GM23338 (cell line): ENCODE measurements around the gene KRTAP4-2. TPM values are rescaled to one million over a fixed set of nuclear protein-coding genes. Genes with fewer than 3 reads are reported as not detected.

ENCODE experiments used
- ATAC-seq: fragments of 200-7000 bp; cut with Tn5 transposase; 3 replicates; pipeline ENCODE4 v1.9.1; 2020
- DNase-seq: peaks from one replicate; pipeline ENCODE4 v3.0.0-alpha.2; 2015; ENCODE audit warnings: low spot score
- H2AFZ ChIP-seq: fragments of 200-600 bp; sonication (generic); 2 replicates; pipeline ENCODE4 v1.8.0; 2016; ENCODE audit warnings: antibody characterized with exemption, mild to moderate bottlenecking, moderate library complexity
- H3F3A ChIP-seq: fragments of 200-600 bp; sonication (generic); replicated peaks from 2 replicates; pipeline ENCODE4 v1.8.0; 2017; ENCODE audit warnings: antibody characterized with exemption, mixed run types, low read depth
- H3K27ac ChIP-seq: fragments of 200-600 bp; sonication (generic); 2 replicates; pipeline ENCODE4 v1.6.1; 2016; ENCODE audit warnings: low read depth
- H3K27me3 ChIP-seq: fragments of 200-600 bp; sonication (generic); 2 replicates; pipeline ENCODE4 v1.8.0; 2016; ENCODE audit warnings: mild to moderate bottlenecking, mixed run types, moderate library complexity; ENCODE audit not compliant: insufficient read depth
- H3K36me3 ChIP-seq: fragments of 200-600 bp; sonication (generic); 2 replicates; pipeline ENCODE4 v1.8.0; 2016; ENCODE audit warnings: mild to moderate bottlenecking; ENCODE audit not compliant: insufficient read depth
- H3K4me1 ChIP-seq: fragments of 200-600 bp; sonication (generic); 2 replicates; pipeline ENCODE4 v1.8.0; 2016; ENCODE audit warnings: mild to moderate bottlenecking, moderate library complexity; ENCODE audit not compliant: insufficient read depth
- H3K4me2 ChIP-seq: fragments of 200-600 bp; sonication (generic); 2 replicates; pipeline ENCODE4 v1.7.1; 2017; ENCODE audit warnings: mixed run types
- H3K4me3 ChIP-seq: fragments of 200-600 bp; sonication (generic); 2 replicates; pipeline ENCODE4 v1.6.1; 2016; ENCODE audit warnings: mixed run types
- H3K79me2 ChIP-seq: fragments of 200-600 bp; sonication (generic); replicated peaks from 2 replicates; pipeline ENCODE4 v1.8.0; 2017; ENCODE audit warnings: mild to moderate bottlenecking; ENCODE audit not compliant: insufficient read depth
- H3K9me2 ChIP-seq: fragments of 200-600 bp; sonication (generic); 2 replicates; pipeline ENCODE4 v1.8.0; 2017; ENCODE audit not compliant: insufficient read depth
- H4K20me1 ChIP-seq: fragments of 200-600 bp; sonication (generic); replicated peaks from 2 replicates; pipeline ENCODE4 v1.8.0; 2017; ENCODE audit warnings: mild to moderate bottlenecking; ENCODE audit not compliant: insufficient read depth
- H3K27ac Mint-ChIP-seq: 2 replicates; pipeline ENCODE4 v1.8.0; 2020; ENCODE audit warnings: inconsistent platforms, mild to moderate bottlenecking, moderate library complexity, mixed read lengths
- H3K27me3 Mint-ChIP-seq: 3 replicates; pipeline ENCODE4 v1.8.0; 2022; ENCODE audit warnings: low read depth, mild to moderate bottlenecking, moderate library complexity, mixed read lengths, inconsistent platforms; ENCODE audit not compliant: insufficient read depth, poor library complexity
- H3K36me3 Mint-ChIP-seq: 3 replicates; pipeline ENCODE4 v1.8.0; 2021; ENCODE audit warnings: low read depth, mild to moderate bottlenecking, inconsistent platforms, moderate library complexity, mixed read lengths
- H3K4me1 Mint-ChIP-seq: 3 replicates; pipeline ENCODE4 v1.8.0; 2020; ENCODE audit warnings: mild to moderate bottlenecking, inconsistent platforms, mixed read lengths
- H3K4me3 Mint-ChIP-seq: 3 replicates; pipeline ENCODE4 v1.8.0; 2021; ENCODE audit warnings: moderate library complexity, mild to moderate bottlenecking, inconsistent platforms, mixed read lengths
- H3K9me3 Mint-ChIP-seq: 3 replicates; pipeline ENCODE4 v1.8.0; 2020; ENCODE audit warnings: moderate library complexity, mild to moderate bottlenecking, inconsistent platforms, mixed read lengths
- CREB1 ChIP-seq: fragments of 250-450 bp; sonication (Bioruptor Pico); IDR thresholded peaks from 2 replicates; pipeline ENCODE4 v1.5.0; 2020; ENCODE audit warnings: low read depth, mild to moderate bottlenecking, moderate library complexity
- EZH2 ChIP-seq: fragments of 200-600 bp; sonication (generic); IDR thresholded peaks from one replicate; pipeline ENCODE4 v1.8.0; 2017; ENCODE audit warnings: antibody characterized with exemption, mild to moderate bottlenecking, low read depth; ENCODE audit not compliant: unreplicated experiment
- JUNB ChIP-seq: IDR thresholded peaks from one replicate; pipeline ENCODE4 v1.6.1; 2016; ENCODE audit warnings: antibody characterized with exemption; ENCODE audit not compliant: unreplicated experiment
- STAT1 ChIP-seq: IDR thresholded peaks from one replicate; pipeline ENCODE4 v1.6.1; 2016; ENCODE audit warnings: antibody characterized with exemption; ENCODE audit not compliant: unreplicated experiment
- ZNF114 ChIP-seq: fragments of 250-450 bp; sonication (Bioruptor Pico); IDR thresholded peaks from 2 replicates; pipeline ENCODE4 v1.5.0; 2020; ENCODE audit warnings: mild to moderate bottlenecking, moderate library complexity
- polyA plus RNA-seq: library from polyadenylated mRNA; unstranded; fragments of >200 nt; fragmentation: Nextera tagmentation; extraction: Ambion mirVana; gene quantifications from 2 replicates; pipeline ENCODE4 v1.2.1, GENCODE V29; 2016
- total RNA-seq: library from RNA; depleted of rRNA; stranded (reverse); fragments of >200 nt; shearing (Covaris generic); gene quantifications from 2 replicates; pipeline ENCODE4 v1.2.3, GENCODE V29; 2014
- TF ChIP-seq, protein P1 (sequence below): fragments of 250-450 bp; sonication (Bioruptor Pico); IDR thresholded peaks from 2 replicates; pipeline ENCODE4 v1.5.0; 2020; ENCODE audit warnings: mild to moderate bottlenecking, moderate library complexity
- TF ChIP-seq, protein P2 (sequence below): IDR thresholded peaks from one replicate; pipeline ENCODE4 v1.6.1; 2018; ENCODE audit warnings: antibody characterized with exemption; ENCODE audit not compliant: unreplicated experiment

The KRTAP4-2 gene
- total and polyA plus RNA-seq, 2 experiments from 2014 or later: not detected

DNA sequence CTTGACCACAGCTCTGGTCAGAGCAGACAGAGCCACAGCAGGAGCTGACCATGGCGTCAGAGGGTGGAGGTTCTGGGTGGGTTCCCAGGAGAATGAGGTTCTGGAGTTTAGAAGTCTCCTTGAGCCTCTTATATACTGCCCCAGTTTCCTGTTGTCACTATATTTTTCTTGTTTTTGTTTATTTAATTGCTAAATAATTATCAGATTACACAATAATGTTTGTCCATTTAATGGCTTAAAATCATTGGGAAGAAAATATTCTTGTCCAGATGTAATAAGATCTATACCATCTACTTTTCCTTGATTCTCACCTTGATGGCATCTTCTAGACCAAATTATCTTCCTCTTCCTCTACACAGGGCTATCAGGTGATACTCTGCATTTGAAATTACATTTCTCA is 9.9 kb downstream of the KRTAP4-2 start, which contains the start of gene KRTAP4-3 (continued):
- TF ChIP-seq, protein P1, sequence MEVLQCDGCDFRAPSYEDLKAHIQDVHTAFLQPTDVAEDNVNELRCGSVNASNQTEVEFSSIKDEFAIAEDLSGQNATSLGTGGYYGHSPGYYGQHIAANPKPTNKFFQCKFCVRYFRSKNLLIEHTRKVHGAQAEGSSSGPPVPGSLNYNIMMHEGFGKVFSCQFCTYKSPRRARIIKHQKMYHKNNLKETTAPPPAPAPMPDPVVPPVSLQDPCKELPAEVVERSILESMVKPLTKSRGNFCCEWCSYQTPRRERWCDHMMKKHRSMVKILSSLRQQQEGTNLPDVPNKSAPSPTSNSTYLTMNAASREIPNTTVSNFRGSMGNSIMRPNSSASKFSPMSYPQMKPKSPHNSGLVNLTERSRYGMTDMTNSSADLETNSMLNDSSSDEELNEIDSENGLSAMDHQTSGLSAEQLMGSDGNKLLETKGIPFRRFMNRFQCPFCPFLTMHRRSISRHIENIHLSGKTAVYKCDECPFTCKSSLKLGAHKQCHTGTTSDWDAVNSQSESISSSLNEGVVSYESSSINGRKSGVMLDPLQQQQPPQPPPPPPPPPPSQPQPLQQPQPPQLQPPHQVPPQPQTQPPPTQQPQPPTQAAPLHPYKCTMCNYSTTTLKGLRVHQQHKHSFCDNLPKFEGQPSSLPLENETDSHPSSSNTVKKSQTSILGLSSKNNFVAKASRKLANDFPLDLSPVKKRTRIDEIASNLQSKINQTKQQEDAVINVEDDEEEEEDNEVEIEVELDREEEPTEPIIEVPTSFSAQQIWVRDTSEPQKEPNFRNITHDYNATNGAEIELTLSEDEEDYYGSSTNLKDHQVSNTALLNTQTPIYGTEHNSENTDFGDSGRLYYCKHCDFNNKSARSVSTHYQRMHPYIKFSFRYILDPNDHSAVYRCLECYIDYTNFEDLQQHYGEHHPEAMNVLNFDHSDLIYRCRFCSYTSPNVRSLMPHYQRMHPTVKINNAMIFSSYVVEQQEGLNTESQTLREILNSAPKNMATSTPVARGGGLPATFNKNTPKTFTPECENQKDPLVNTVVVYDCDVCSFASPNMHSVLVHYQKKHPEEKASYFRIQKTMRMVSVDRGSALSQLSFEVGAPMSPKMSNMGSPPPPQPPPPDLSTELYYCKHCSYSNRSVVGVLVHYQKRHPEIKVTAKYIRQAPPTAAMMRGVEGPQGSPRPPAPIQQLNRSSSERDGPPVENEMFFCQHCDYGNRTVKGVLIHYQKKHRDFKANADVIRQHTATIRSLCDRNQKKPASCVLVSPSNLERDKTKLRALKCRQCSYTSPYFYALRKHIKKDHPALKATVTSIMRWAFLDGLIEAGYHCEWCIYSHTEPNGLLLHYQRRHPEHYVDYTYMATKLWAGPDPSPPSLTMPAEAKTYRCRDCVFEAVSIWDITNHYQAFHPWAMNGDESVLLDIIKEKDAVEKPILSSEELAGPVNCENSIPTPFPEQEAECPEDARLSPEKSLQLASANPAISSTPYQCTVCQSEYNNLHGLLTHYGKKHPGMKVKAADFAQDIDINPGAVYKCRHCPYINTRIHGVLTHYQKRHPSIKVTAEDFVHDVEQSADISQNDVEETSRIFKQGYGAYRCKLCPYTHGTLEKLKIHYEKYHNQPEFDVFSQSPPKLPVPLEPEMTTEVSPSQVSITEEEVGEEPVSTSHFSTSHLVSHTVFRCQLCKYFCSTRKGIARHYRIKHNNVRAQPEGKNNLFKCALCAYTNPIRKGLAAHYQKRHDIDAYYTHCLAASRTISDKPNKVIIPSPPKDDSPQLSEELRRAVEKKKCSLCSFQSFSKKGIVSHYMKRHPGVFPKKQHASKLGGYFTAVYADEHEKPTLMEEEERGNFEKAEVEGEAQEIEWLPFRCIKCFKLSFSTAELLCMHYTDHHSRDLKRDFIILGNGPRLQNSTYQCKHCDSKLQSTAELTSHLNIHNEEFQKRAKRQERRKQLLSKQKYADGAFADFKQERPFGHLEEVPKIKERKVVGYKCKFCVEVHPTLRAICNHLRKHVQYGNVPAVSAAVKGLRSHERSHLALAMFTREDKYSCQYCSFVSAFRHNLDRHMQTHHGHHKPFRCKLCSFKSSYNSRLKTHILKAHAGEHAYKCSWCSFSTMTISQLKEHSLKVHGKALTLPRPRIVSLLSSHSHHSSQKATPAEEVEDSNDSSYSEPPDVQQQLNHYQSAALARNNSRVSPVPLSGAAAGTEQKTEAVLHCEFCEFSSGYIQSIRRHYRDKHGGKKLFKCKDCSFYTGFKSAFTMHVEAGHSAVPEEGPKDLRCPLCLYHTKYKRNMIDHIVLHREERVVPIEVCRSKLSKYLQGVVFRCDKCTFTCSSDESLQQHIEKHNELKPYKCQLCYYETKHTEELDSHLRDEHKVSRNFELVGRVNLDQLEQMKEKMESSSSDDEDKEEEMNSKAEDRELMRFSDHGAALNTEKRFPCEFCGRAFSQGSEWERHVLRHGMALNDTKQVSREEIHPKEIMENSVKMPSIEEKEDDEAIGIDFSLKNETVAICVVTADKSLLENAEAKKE (CRISPR knock-in tag): no peak
- TF ChIP-seq STAT1 (no peak), ZNF114 (CRISPR knock-in tag) (no peak), CREB1 (CRISPR knock-in tag) (no peak), EZH2 (no peak)
- TF ChIP-seq, protein P2, sequence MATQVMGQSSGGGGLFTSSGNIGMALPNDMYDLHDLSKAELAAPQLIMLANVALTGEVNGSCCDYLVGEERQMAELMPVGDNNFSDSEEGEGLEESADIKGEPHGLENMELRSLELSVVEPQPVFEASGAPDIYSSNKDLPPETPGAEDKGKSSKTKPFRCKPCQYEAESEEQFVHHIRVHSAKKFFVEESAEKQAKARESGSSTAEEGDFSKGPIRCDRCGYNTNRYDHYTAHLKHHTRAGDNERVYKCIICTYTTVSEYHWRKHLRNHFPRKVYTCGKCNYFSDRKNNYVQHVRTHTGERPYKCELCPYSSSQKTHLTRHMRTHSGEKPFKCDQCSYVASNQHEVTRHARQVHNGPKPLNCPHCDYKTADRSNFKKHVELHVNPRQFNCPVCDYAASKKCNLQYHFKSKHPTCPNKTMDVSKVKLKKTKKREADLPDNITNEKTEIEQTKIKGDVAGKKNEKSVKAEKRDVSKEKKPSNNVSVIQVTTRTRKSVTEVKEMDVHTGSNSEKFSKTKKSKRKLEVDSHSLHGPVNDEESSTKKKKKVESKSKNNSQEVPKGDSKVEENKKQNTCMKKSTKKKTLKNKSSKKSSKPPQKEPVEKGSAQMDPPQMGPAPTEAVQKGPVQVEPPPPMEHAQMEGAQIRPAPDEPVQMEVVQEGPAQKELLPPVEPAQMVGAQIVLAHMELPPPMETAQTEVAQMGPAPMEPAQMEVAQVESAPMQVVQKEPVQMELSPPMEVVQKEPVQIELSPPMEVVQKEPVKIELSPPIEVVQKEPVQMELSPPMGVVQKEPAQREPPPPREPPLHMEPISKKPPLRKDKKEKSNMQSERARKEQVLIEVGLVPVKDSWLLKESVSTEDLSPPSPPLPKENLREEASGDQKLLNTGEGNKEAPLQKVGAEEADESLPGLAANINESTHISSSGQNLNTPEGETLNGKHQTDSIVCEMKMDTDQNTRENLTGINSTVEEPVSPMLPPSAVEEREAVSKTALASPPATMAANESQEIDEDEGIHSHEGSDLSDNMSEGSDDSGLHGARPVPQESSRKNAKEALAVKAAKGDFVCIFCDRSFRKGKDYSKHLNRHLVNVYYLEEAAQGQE: no peak

DNA sequence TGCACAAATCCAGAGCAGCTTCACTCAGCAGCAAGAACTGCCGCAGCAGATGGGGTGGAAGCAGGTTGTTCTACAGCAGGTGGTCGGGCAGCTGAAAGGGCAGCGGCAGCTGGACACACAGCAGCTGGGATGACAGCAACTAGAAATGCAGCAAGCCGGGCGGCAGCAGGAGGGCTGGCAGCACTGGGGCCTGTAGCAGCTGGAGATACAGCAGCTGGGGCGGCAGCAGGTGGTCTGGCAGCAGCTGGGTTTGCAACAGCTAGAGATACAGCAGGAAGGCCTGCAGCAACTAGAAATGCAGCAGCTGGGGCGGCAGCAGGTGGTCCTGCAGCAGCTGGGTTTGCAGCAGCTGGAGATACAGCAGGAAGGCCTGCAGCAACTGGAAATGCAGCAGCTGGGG is 10.5 kb downstream of the KRTAP4-2 start:
- Histone ChIP-seq H4K20me1 (no peaks in the 10 kb centered on the region), H3K27me3 (no peaks in the 10 kb centered on the region), H3K36me3 (no peaks in the 10 kb centered on the region), H3F3A (no peaks in the 10 kb centered on the region), H3K4me2 (no peak overlapping the region), H3K79me2 (no peaks in the 10 kb centered on the region), H2AFZ (no peak overlapping the region), H3K9me2 (no peaks in the 10 kb centered on the region), H3K27ac (no peak overlapping the region), H3K4me3 (no peak overlapping the region), H3K4me1 (no peaks in the 10 kb centered on the region)
- no peaks in the 10 kb centered on the region; the same call in 2 of the 3 replicates for H3K9me3 Mint-ChIP-seq
- ATAC-seq (no peak), DNase-seq (no peak)
- no peak overlapping the region for H3K27ac Mint-ChIP-seq
- no peak overlapping the region for H3K4me3 Mint-ChIP-seq
- H3K4me1 Mint-ChIP-seq: peaks cover 2% of the 10 kb centered on the region; the same call in 1 of the 3 replicates
- peaks cover 2% of the 10 kb centered on the region for H3K27me3 Mint-ChIP-seq
- H3K36me3 Mint-ChIP-seq: no peaks in the 10 kb centered on the region
- TF ChIP-seq JUNB: no peak
